H7 (cell line): ENCODE measurements around the gene SDC4. TPM values are rescaled to one million over a fixed set of nuclear protein-coding genes. Genes with fewer than 3 reads are reported as not detected.

ENCODE experiments used
- DNase-seq: peaks from one replicate; pipeline ENCODE4 v3.0.0; 2012
- H3K27me3 ChIP-seq: 2 replicates; pipeline ENCODE4 v1.6.0; 2011; ENCODE audit warnings: mild to moderate bottlenecking, low read length; ENCODE audit not compliant: control insufficient read depth, insufficient read depth
- H3K36me3 ChIP-seq: replicated peaks from 2 replicates; pipeline ENCODE4 v1.5.1; 2011; ENCODE audit warnings: low read length; ENCODE audit not compliant: control insufficient read depth, insufficient read depth
- H3K4me3 ChIP-seq: 2 replicates; pipeline ENCODE4 v1.5.1; 2011; ENCODE audit warnings: low read depth, mild to moderate bottlenecking, control low read depth, low read length, moderate library complexity; ENCODE audit not compliant: insufficient read depth
- total RNA-seq: library from RNA; depleted of rRNA; stranded (reverse); fragments of >200 nt; shearing (Covaris generic); gene quantifications from 2 replicates; pipeline ENCODE4 v1.2.3, GENCODE V29; 2014

The SDC4 gene
- total RNA-seq, 1 experiment from 2014 or later, result 56.1 TPM

GRCh38 chr20:45311589-45312211 lies 36.5 kb downstream of the SDC4 start:
- Histone ChIP-seq H3K36me3 (no peaks in the 10 kb centered on the region), H3K4me3 (peak overlapping the region; percentile 25; the same call in 1 of the 2 replicates), H3K27me3 (peaks cover 8% of the 10 kb centered on the region)
- peak; percentile 97 for DNase-seq

GRCh38 chr20:45309075-45309474 lies 39.1 kb downstream of the SDC4 start:
- peaks cover 12% of the 10 kb centered on the region for H3K27me3 ChIP-seq
- H3K4me3 ChIP-seq, result no peak overlapping the region
- DNase-seq, result no peak
- H3K36me3 ChIP-seq, result no peaks in the 10 kb centered on the region

GRCh38 chr20:45308117-45308778 lies 40.0 kb downstream of the SDC4 start, which contains the start of gene MATN4:
Gene MATN4, minus strand, starts transcription at chr20:45308299. Its CDS starts 2,717 bp downstream, at chr20:45305582.
- peaks cover 12% of the 10 kb centered on the region for H3K27me3 ChIP-seq
- no peaks in the 10 kb centered on the region for H3K36me3 ChIP-seq
- no peak within 1 kb of the TSS for H3K4me3 ChIP-seq
- DNase-seq, result peak; percentile 86

GRCh38 chr20:45307076-45307640 lies 41.1 kb downstream of the SDC4 start:
- peaks cover 12% of the 10 kb centered on the region for H3K27me3 ChIP-seq
- DNase-seq, result no peak
- no peaks in the 10 kb centered on the region for H3K36me3 ChIP-seq
- no peak overlapping the region for H3K4me3 ChIP-seq

GRCh38 chr20:45306431-45306982 lies 41.7 kb downstream of the SDC4 start, which contains the start of gene RBPJL:
Gene RBPJL, plus strand, starts transcription at chr20:45306840. Its CDS starts 83 bp downstream, at chr20:45306923.
- no peak within 1 kb of the TSS for H3K4me3 ChIP-seq

GRCh38 chr20:45305262-45305661 lies 43.0 kb downstream of the SDC4 start:
- peak; percentile 75 for DNase-seq
- H3K36me3 ChIP-seq, result no peaks in the 10 kb centered on the region
- H3K4me3 ChIP-seq, result no peak overlapping the region

More at GRCh38 chr20:45306431-45306982, 41.7 kb downstream of the SDC4 start, which contains the start of gene RBPJL:
- H3K27me3 ChIP-seq, result peaks cover 9% of the 10 kb centered on the region
- no peaks in the 10 kb centered on the region for H3K36me3 ChIP-seq
- DNase-seq, result peak; percentile 93

GRCh38 chr20:45304464-45304999 lies 43.7 kb downstream of the SDC4 start:
- peaks cover 3% of the 10 kb centered on the region; the same call in 1 of the 2 replicates for H3K27me3 ChIP-seq
- no peaks in the 10 kb centered on the region for H3K36me3 ChIP-seq
- no peak for DNase-seq
- H3K4me3 ChIP-seq, result no peak overlapping the region

More at GRCh38 chr20:45305262-45305661, 43.0 kb downstream of the SDC4 start:
- peaks cover 3% of the 10 kb centered on the region; the same call in 1 of the 2 replicates for H3K27me3 ChIP-seq

- Histone ChIP-seq H3K36me3 (no peaks in the 10 kb centered on the region), H3K27me3 (peaks cover 3% of the 10 kb centered on the region; the same call in 1 of the 2 replicates), H3K4me3 (no peak overlapping the region)
- no peak for DNase-seq
These were observed 44.4 kb downstream of the SDC4 start for GRCh38 chr20:45303586-45304463.

- DNase-seq, result no peak
- H3K4me3 ChIP-seq, result no peak overlapping the region
- H3K27me3 ChIP-seq, result peaks cover 3% of the 10 kb centered on the region; the same call in 1 of the 2 replicates
- H3K36me3 ChIP-seq, result no peaks in the 10 kb centered on the region
These were observed 46.4 kb downstream of the SDC4 start for GRCh38 chr20:45301824-45302271.

- Histone ChIP-seq H3K36me3 (no peaks in the 10 kb centered on the region), H3K4me3 (no peak overlapping the region), H3K27me3 (no peaks in the 10 kb centered on the region)
- DNase-seq, result peak; percentile 86
These were observed 47.3 kb downstream of the SDC4 start for GRCh38 chr20:45300961-45301360.

GRCh38 chr20:45299786-45300185 lies 48.4 kb downstream of the SDC4 start:
- Histone ChIP-seq H3K36me3 (no peaks in the 10 kb centered on the region), H3K4me3 (no peak overlapping the region), H3K27me3 (no peaks in the 10 kb centered on the region)
- no peak for DNase-seq

GRCh38 chr20:45297786-45298497 lies 50.3 kb downstream of the SDC4 start:
- DNase-seq, result no peak
- H3K27me3 ChIP-seq, result peaks cover 2% of the 10 kb centered on the region
- H3K36me3 ChIP-seq, result no peaks in the 10 kb centered on the region
- H3K4me3 ChIP-seq, result no peak overlapping the region

GRCh38 chr20:45294659-45295058 lies 53.6 kb downstream of the SDC4 start:
- Histone ChIP-seq H3K4me3 (no peak overlapping the region), H3K27me3 (peaks cover 9% of the 10 kb centered on the region), H3K36me3 (no peaks in the 10 kb centered on the region)
- DNase-seq, result no peak
